Stimulated activated naive CD8-positive, alpha-beta T cell treated with anti-CD3 and anti-CD28 coated beads, Interleukin-15, Interleukin-2, amounts not matched to agents 100 ng/mL and 50 ng/mL, for 24 hours (primary cell): ENCODE measurements around the gene SORCS2.

Experiments
- H3K27ac Mint-ChIP-seq: one replicate; pipeline ENCODE4 v1.8.0; 2021; ENCODE audit warnings: mild to moderate bottlenecking, mixed read lengths
- H3K27me3 Mint-ChIP-seq: one replicate; pipeline ENCODE4 v1.8.0; 2021; ENCODE audit warnings: mixed read lengths
- H3K36me3 Mint-ChIP-seq: one replicate; pipeline ENCODE4 v1.8.0; 2021; ENCODE audit warnings: low read depth, mixed read lengths
- H3K4me1 Mint-ChIP-seq: one replicate; pipeline ENCODE4 v1.8.0; 2021; ENCODE audit warnings: low read depth, mixed read lengths
- H3K4me3 Mint-ChIP-seq: one replicate; pipeline ENCODE4 v1.8.0; 2021; ENCODE audit warnings: mild to moderate bottlenecking, mixed read lengths
- H3K9me3 Mint-ChIP-seq: one replicate; pipeline ENCODE4 v1.8.0; 2021; ENCODE audit warnings: mixed read lengths

The SORCS2 gene

GRCh38 chr4:7327341-7327885 is 135.1 kb downstream of the SORCS2 start:
- H3K4me1 Mint-ChIP-seq: no peaks in the 10 kb centered on the region
- no peak overlapping the region for H3K27ac Mint-ChIP-seq
- no peaks in the 10 kb centered on the region for H3K36me3 Mint-ChIP-seq
- no peaks in the 10 kb centered on the region for H3K27me3 Mint-ChIP-seq
- no peak overlapping the region for H3K4me3 Mint-ChIP-seq
- no peaks in the 10 kb centered on the region for H3K9me3 Mint-ChIP-seq

DNA sequence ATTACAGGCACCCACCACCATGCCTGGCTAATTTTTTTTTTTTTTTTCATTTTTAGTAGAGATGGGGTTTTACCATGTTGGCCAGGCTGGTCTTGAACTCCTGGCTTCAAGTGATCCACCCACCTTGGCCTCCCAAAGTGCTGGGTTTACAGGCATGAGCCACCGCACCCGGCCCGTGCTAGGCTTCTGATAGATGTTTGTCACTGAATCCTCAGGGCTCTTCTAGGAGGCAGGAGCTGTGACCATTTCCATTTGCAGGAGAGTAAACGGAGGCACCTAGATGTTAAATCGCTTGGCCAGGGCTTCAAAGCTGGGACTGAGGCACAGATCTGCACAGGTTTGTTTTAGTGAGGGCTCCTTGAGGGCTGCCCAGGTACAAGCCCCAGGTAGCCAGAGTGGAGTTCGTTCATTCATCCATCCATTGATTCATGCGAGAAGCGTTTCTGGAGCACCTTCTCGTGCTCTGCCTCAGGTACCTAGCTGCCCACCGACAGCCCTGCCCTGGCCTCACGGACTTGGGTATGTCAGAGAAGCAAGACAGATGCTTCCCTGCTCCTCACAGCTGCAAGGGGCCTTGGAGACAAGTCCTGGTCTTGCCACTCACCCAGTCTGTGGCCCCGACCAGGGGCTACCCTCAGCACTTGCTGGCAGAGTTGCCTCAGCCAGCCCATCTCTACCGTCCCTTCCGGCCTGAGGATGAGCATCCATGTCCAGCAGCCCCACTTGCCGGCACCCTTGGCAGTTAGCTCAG is 136.0 kb downstream of the SORCS2 start:
- no peaks in the 10 kb centered on the region for H3K9me3 Mint-ChIP-seq
- H3K27me3 Mint-ChIP-seq: no peaks in the 10 kb centered on the region
- H3K4me3 Mint-ChIP-seq: no peak overlapping the region
- H3K27ac Mint-ChIP-seq: no peak overlapping the region
- H3K36me3 Mint-ChIP-seq: no peaks in the 10 kb centered on the region
- H3K4me1 Mint-ChIP-seq: no peaks in the 10 kb centered on the region

GRCh38 chr4:7328913-7329638 is 136.7 kb downstream of the SORCS2 start:
- no peaks in the 10 kb centered on the region for H3K9me3 Mint-ChIP-seq
- H3K27me3 Mint-ChIP-seq: no peaks in the 10 kb centered on the region
- no peak overlapping the region for H3K4me3 Mint-ChIP-seq
- no peaks in the 10 kb centered on the region for H3K4me1 Mint-ChIP-seq
- H3K36me3 Mint-ChIP-seq: no peaks in the 10 kb centered on the region
- no peak overlapping the region for H3K27ac Mint-ChIP-seq

DNA sequence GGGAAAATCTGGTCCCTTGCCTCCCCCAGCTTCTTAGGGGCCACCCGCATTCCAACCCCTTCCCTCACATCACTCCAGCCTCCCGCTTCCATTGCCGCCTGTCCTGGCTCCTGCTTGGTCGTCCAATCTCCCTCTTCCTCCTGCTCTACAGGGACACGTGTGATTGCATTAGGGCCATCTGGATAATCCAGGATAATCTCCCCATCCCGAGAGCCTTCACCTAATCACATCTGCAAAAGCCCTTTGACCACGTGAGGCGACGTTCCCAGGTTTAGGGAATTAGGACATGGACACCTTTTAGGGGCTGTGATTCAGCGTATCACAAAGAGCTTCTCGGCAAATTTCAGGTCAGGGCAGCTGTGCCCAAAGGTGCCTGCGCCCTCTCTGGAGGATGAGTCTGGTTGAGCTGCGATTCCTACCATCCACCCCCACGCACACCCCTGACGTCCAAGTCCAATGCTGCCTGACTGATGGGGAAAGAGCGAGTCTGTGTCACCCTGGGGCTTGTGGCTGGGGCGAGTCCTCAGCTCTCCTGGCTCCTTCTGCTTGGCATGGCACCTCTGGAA is 137.8 kb downstream of the SORCS2 start:
- H3K36me3 Mint-ChIP-seq: no peaks in the 10 kb centered on the region
- no peaks in the 10 kb centered on the region for H3K4me1 Mint-ChIP-seq
- H3K4me3 Mint-ChIP-seq: no peak overlapping the region
- H3K9me3 Mint-ChIP-seq: no peaks in the 10 kb centered on the region
- H3K27me3 Mint-ChIP-seq: no peaks in the 10 kb centered on the region
- H3K27ac Mint-ChIP-seq: no peak overlapping the region

DNA sequence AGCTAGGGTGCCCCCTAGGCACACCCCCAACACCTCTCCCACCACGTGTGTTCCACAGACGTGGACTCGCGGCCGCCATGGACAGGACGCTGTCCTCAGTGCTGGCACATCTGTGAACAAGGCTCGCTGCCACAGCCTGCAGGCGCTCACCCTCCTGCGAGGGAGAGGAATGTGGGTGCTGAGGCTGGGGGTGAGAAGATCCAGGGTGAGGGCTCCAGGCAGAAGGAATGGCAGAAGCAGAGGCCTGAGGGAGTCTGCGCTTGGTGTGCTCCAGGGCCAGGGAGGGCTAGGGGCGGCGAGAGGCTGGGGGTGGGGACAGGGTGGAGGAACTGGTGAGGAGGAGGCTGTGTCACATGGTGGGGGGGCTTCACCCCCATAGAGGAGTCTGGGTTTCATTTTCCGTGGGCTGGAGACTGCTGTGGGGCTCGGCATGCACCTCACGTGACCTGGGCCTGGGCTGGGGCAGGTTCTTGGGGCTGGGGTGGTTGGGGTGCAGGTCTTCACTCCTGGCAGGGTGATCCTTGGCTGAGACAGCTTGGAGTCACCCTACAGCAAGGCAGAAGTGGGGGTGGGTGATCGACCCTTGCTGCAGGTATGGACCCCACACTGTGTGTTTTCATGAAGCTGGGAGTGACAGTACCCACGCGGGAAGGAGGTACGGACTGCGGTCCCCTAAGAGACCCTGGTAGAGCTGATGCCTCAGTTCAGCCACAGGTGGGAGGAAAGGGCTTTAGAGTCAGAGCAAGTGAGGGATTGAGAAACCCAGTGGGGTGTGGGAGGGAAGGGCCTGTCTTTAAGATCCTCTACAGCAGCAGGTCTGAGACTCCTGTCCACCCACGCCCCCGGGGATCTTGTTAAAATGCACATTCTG is 138.7 kb downstream of the SORCS2 start:
- no peaks in the 10 kb centered on the region for H3K36me3 Mint-ChIP-seq
- no peaks in the 10 kb centered on the region for H3K4me1 Mint-ChIP-seq
- H3K9me3 Mint-ChIP-seq: no peaks in the 10 kb centered on the region
- H3K4me3 Mint-ChIP-seq: no peak overlapping the region
- no peaks in the 10 kb centered on the region for H3K27me3 Mint-ChIP-seq
- no peak overlapping the region for H3K27ac Mint-ChIP-seq

DNA sequence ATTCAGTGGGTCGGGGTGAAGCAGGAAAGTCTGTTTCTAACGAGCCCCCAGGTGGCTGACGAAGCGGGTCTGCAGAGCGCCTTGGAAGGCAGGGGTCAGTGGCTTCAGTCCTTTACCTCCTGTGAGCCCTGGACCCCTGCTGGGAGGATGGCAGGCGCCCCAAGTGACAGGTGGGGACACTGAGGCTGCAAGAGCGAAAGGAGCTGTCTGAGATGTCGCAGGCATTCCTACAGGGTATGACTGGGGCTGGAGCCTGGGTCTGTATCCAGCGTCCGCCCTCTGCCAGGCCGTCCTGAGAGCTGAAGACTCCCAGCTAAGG is 139.3 kb downstream of the SORCS2 start:
- Mint-ChIP-seq H3K36me3 (no peaks in the 10 kb centered on the region), H3K4me1 (no peaks in the 10 kb centered on the region), H3K9me3 (no peaks in the 10 kb centered on the region), H3K27ac (no peak overlapping the region), H3K27me3 (no peaks in the 10 kb centered on the region), H3K4me3 (no peak overlapping the region)

GRCh38 chr4:7332216-7333023 is 140.1 kb downstream of the SORCS2 start:
- Mint-ChIP-seq H3K27me3 (no peaks in the 10 kb centered on the region), H3K4me1 (no peaks in the 10 kb centered on the region), H3K36me3 (no peaks in the 10 kb centered on the region), H3K27ac (no peak overlapping the region), H3K9me3 (no peaks in the 10 kb centered on the region), H3K4me3 (no peak overlapping the region)

DNA sequence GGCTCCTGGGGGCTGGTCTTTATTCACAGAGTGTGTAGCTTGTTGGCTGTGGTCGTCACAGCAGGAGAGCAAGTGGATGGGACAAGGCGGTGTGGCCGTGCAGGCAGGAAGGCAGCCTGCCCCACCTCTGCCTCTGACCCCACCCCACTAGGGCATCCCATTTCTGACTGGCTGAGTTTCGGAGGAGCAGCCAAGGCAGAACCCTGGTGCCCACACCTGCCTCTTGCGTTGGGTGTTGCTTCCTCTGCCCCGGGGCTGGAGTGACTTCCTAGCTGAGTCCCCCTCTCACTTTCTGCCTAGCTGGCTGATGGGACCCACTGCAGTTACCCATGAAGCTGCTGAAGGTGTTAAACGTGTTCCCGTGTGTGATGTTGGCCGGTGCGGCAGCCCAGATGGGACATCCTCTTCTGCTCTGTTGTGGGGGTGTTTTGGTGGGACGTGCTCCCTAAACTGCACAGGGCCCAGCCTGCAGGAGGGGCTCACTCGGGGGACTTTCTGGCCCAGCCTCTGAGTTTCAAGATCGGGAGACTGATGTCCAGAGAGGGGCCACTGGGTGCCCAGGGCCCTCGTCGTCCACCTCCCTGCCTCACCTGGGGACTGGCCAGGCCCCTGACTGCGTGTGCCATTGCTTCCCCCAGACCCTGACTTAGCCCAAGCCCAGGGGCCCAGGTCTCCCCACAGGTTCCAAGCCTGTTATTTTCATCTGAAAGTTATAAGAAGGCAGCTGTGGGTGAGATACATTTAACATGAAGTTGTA is 140.9 kb downstream of the SORCS2 start:
- Mint-ChIP-seq H3K9me3 (no peaks in the 10 kb centered on the region), H3K27ac (no peak overlapping the region), H3K4me3 (no peak overlapping the region), H3K36me3 (no peaks in the 10 kb centered on the region), H3K4me1 (no peaks in the 10 kb centered on the region), H3K27me3 (no peaks in the 10 kb centered on the region)

GRCh38 chr4:7333801-7334421 is 141.6 kb downstream of the SORCS2 start:
- Mint-ChIP-seq H3K4me3 (no peak overlapping the region), H3K4me1 (no peaks in the 10 kb centered on the region), H3K27me3 (no peaks in the 10 kb centered on the region), H3K36me3 (no peaks in the 10 kb centered on the region), H3K9me3 (no peaks in the 10 kb centered on the region), H3K27ac (no peak overlapping the region)

DNA sequence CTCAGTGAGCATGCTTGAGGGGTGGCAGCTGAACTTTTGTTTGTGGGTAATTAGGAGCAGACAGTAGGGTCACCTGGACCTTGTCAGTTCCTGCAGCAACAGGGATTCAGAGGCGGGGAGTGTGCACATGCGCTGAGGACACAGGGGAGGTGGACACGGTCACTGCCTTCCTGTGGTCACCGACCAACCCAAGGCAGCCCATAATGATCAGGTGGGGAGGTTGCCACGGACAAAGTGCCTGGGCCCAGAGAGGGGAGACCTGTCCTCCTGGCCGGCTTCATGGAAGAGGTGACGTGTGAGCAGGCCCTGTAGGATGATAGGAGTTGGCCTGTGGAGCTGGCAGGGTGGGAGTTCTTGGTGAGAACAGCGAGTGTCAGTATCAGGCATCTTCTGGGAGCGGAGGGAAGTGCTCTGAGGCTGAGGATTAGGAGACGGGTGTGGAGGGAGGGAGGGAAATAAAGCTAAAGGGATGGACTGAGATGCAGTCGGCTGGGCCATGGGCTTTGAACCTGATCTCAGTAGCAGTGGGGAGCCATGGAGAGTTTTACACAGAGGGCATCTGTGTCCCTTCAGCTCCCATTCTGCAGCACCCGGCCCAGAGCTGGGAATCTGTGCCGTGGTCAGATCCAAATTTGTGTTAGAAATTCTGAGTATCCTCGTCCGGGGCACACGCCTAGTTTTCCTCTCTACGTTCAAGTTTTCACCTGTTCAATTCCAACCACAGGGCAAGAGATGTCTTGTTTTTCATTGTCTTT is 142.4 kb downstream of the SORCS2 start:
- H3K9me3 Mint-ChIP-seq: no peaks in the 10 kb centered on the region
- H3K4me3 Mint-ChIP-seq: no peak overlapping the region

GRCh38 chr4:7335344-7336066 is 143.2 kb downstream of the SORCS2 start:
- Mint-ChIP-seq H3K27ac (no peak overlapping the region), H3K4me3 (no peak overlapping the region), H3K36me3 (no peaks in the 10 kb centered on the region), H3K27me3 (no peaks in the 10 kb centered on the region), H3K9me3 (no peaks in the 10 kb centered on the region), H3K4me1 (no peaks in the 10 kb centered on the region)

More for the DNA sequence above, 142.4 kb downstream of the SORCS2 start:
- no peak overlapping the region for H3K27ac Mint-ChIP-seq
- H3K27me3 Mint-ChIP-seq: no peaks in the 10 kb centered on the region
- no peaks in the 10 kb centered on the region for H3K4me1 Mint-ChIP-seq
- no peaks in the 10 kb centered on the region for H3K36me3 Mint-ChIP-seq

DNA sequence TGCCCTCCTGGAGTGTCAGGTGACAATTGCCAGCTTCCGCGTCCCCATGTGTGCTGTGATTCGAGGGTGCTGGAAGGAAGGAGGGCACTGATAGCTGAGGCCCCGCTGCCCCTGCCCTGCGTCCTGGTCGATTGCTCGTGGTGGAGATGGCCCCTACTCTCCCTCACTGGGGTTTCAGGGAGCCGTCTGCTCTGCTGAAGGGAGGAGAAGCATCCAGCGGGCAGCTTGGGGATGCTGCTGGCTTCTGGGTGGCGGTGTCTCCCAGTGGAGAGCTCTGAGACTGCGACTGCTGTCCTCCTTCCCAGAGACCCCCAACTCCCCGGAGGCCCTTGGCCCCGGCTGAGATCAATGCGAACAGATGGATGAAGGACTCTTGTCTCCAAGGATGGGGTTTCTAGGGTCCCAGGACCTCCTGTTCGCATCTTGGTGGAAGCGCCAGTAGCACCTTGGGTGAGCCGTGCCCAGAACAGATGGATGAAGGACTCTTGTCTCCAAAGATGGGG is 143.8 kb downstream of the SORCS2 start:
- Mint-ChIP-seq H3K36me3 (no peaks in the 10 kb centered on the region), H3K27ac (no peak overlapping the region), H3K9me3 (no peaks in the 10 kb centered on the region), H3K4me3 (no peak overlapping the region), H3K4me1 (no peaks in the 10 kb centered on the region), H3K27me3 (no peaks in the 10 kb centered on the region)
